T-helper 17 cell (primary cell): ENCODE data around the gene NELL2. TPM values are rescaled to one million over a fixed set of nuclear protein-coding genes. Genes with fewer than 3 reads are reported as not detected.
A peak's percentile ranks its signal among the peaks of the same experiment; 100 is the strongest.
"Not testable (repeated sequence)": the region's sequence is repeated elsewhere in the genome, so short reads cannot be mapped to it uniquely, and the experiment has no call there.

Experiments used
- ATAC-seq: fragments of 150-1000 bp; cut with Tn5 transposase; 2 replicates; pipeline ENCODE4 v1.10.0; 2021; ENCODE audit warnings: mild to moderate bottlenecking, moderate library complexity
- DNase-seq, 3 donors: peaks; one replicate each; pipeline versions ENCODE4 v3.0.0 to v3.0.0-alpha.2; 2020 to 2021
- H3K9me3 ChIP-seq: one replicate; pipeline ENCODE4 v1.7.0; 2013; ENCODE audit warnings: low read length, mild to moderate bottlenecking; ENCODE audit not compliant: control insufficient read depth, poor library complexity, severe bottlenecking
- H3K27ac Mint-ChIP-seq: one replicate; pipeline ENCODE4 v1.8.0; 2022; ENCODE audit warnings: mild to moderate bottlenecking, moderate library complexity, mixed read lengths
- H3K27me3 Mint-ChIP-seq: one replicate; pipeline ENCODE4 v1.8.0; 2022; ENCODE audit warnings: mixed read lengths
- H3K36me3 Mint-ChIP-seq: one replicate; pipeline ENCODE4 v1.8.0; 2022; ENCODE audit warnings: low read depth, mixed read lengths
- H3K4me1 Mint-ChIP-seq: one replicate; pipeline ENCODE4 v1.8.0; 2022; ENCODE audit warnings: mild to moderate bottlenecking, mixed read lengths
- H3K4me3 Mint-ChIP-seq: one replicate; pipeline ENCODE4 v1.8.0; 2022; ENCODE audit warnings: mild to moderate bottlenecking, moderate library complexity, mixed read lengths
- total RNA-seq, 4 donors: library from RNA in 2 of 4; stranded (reverse) in 2 of 4; gene quantifications; one replicate each; pipeline ENCODE4 v1.2.3 and lab custom pipeline; 2022 to 2026

Gene NELL2
- total RNA-seq, 2 donors from 2014 or later = 62.5 to 110 TPM

- Mint-ChIP-seq H3K27ac (no peak overlapping the region), H3K36me3 (no peaks in the 10 kb centered on the region)
- ATAC-seq = no peak
Measured at GRCh38 chr12:44694017-44694416, 182.1 kb downstream of the NELL2 start.

GRCh38 chr12:44689587-44689986, 186.5 kb downstream of the NELL2 start:
- Mint-ChIP-seq H3K4me1 (no peaks in the 10 kb centered on the region), H3K36me3 (no peaks in the 10 kb centered on the region), H3K27me3 (no peaks in the 10 kb centered on the region), H3K27ac (peak overlapping the region; percentile 3), H3K4me3 (no peak overlapping the region)
- DNase-seq (no peak), ATAC-seq (no peak)
- H3K9me3 ChIP-seq = no peaks in the 10 kb centered on the region

More at GRCh38 chr12:44694017-44694416, 182.1 kb downstream of the NELL2 start:
- no peaks in the 10 kb centered on the region for H3K27me3 Mint-ChIP-seq
- H3K4me1 Mint-ChIP-seq = peaks cover 3% of the 10 kb centered on the region
- no peak overlapping the region for H3K4me3 Mint-ChIP-seq
- no peak for DNase-seq
- no peaks in the 10 kb centered on the region for H3K9me3 ChIP-seq

DNA sequence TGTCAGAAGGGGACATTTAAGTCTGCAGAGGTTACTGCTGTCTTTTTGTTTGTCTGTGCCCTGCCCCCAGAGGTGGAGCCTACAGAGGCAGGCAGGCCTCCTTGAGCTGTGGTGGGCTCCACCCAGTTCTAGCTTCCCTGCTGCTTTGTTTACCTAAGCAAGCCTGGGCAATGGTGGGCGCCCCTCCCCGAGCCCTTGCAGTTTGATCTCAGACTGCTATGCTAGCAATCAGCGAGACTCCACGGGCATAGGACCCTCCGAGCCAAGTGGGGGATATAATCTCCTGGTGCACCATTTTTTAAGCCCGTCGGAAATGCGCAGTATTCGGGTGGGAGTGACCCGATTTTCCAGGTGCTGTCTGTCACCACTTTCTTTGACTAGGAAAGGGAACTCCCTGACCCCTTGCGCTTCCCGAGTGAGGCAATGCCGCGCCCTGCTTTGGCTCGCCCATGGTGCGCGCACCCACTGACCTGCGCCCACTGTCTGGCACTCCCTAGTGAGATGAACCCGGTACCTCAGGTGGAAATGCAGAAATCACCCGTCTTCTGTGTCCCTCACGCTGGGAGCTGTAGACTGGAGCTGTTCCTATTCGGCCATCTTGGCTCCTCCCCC, 189.2 kb downstream of the NELL2 start:
- not testable (repeated sequence) for H3K4me1 Mint-ChIP-seq, ATAC-seq, H3K36me3 Mint-ChIP-seq

GRCh38 chr12:44677724-44678123, 198.4 kb downstream of the NELL2 start:
- H3K27me3 Mint-ChIP-seq = no peaks in the 10 kb centered on the region
- no peak overlapping the region for H3K27ac Mint-ChIP-seq
- ATAC-seq (no peak), DNase-seq (no peak)
- no peaks in the 10 kb centered on the region for H3K9me3 ChIP-seq
- H3K36me3 Mint-ChIP-seq = no peaks in the 10 kb centered on the region
- no peaks in the 10 kb centered on the region for H3K4me1 Mint-ChIP-seq
- H3K4me3 Mint-ChIP-seq = no peak overlapping the region

More for the DNA sequence above, 189.2 kb downstream of the NELL2 start:
- not testable (repeated sequence) for DNase-seq, H3K4me3 Mint-ChIP-seq, H3K27me3 Mint-ChIP-seq, H3K9me3 ChIP-seq, H3K27ac Mint-ChIP-seq

DNA sequence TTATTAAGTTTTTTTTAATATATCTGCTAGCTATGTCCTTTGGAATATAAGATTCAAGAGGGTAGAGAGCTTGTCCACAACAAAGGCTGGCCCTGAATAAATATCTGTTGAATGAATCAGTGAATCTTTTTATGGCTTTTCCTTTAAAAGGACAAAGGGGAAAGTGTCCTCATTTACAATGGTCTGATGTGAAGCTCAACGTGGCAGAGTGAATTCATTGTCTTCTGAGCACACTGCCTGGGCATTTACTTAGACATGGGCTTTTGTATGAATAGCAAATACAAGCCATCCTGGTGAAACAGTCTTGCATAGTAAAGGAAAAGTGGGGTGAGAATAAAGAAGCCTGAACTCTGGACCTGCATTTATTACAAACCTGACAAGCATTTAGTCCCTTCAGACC, 201.2 kb downstream of the NELL2 start:
- Mint-ChIP-seq H3K27me3 (no peaks in the 10 kb centered on the region), H3K27ac (no peak overlapping the region), H3K36me3 (no peaks in the 10 kb centered on the region), H3K4me1 (no peaks in the 10 kb centered on the region), H3K4me3 (no peak overlapping the region)
- H3K9me3 ChIP-seq = no peaks in the 10 kb centered on the region
- ATAC-seq (no peak), DNase-seq (no peak)

GRCh38 chr12:44673811-44674210, 202.3 kb downstream of the NELL2 start:
- no peaks in the 10 kb centered on the region for H3K4me1 Mint-ChIP-seq
- H3K36me3 Mint-ChIP-seq = no peaks in the 10 kb centered on the region
- H3K4me3 Mint-ChIP-seq = no peak overlapping the region
- no peaks in the 10 kb centered on the region for H3K9me3 ChIP-seq
- DNase-seq (no peak), ATAC-seq (no peak)
- no peak overlapping the region for H3K27ac Mint-ChIP-seq
- H3K27me3 Mint-ChIP-seq = no peaks in the 10 kb centered on the region

DNA sequence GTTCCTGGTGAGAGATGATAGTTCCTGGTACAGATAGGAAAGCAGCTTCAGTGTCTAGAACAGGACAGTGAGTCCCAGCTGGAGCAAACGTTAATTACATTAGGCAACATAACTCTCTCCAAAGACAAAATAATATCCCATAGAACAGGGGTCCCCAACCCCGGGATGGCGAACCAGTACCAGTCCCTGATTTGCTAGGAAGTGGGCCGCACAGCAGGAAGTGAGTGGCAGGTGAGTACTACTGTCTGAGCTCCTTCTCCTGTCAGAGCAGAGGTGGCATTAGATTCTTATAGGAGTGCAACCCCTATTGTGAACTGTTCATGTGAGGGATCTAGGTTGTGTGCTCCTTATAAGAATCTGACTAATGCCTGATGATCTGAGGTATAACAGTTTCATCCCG, 204.1 kb downstream of the NELL2 start:
- no peaks in the 10 kb centered on the region for H3K9me3 ChIP-seq
- H3K36me3 Mint-ChIP-seq = no peaks in the 10 kb centered on the region
- H3K4me3 Mint-ChIP-seq = no peak overlapping the region
- DNase-seq (no peak), ATAC-seq (no peak)
- H3K4me1 Mint-ChIP-seq = no peaks in the 10 kb centered on the region
- H3K27ac Mint-ChIP-seq = no peak overlapping the region
- no peaks in the 10 kb centered on the region for H3K27me3 Mint-ChIP-seq

DNA sequence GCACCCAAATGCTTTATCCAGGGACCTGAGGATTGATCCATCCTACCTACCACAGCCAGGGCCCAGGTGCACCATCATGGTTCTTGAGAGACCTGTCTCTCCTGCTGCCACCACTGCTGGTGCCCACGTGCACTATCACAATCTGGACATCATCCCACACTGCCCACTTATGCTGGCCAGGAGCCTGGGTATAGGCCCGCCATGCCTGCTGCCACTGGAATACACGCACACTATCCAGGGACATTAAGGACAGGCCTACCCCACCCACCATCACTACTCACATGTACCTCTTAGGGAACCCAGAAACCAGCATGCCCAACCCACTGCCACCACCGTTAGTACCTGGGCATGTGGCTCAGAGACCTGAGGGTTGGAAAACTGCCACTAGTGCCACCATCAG, 207.7 kb downstream of the NELL2 start:
- no peaks in the 10 kb centered on the region for H3K4me1 Mint-ChIP-seq
- H3K27ac Mint-ChIP-seq = no peak overlapping the region
- peaks cover 4% of the 10 kb centered on the region for H3K9me3 ChIP-seq
- ATAC-seq (no peak), DNase-seq (no peak)
- H3K36me3 Mint-ChIP-seq = no peaks in the 10 kb centered on the region
- no peaks in the 10 kb centered on the region for H3K27me3 Mint-ChIP-seq
- H3K4me3 Mint-ChIP-seq = no peak overlapping the region

- Mint-ChIP-seq H3K36me3 (no peaks in the 10 kb centered on the region), H3K4me1 (peaks cover 2% of the 10 kb centered on the region), H3K27me3 (no peaks in the 10 kb centered on the region), H3K4me3 (no peak overlapping the region), H3K27ac (no peak overlapping the region)
- DNase-seq = no peak
- H3K9me3 ChIP-seq = peaks cover 4% of the 10 kb centered on the region
- ATAC-seq = no peak
Measured at GRCh38 chr12:44667461-44667860, 208.7 kb downstream of the NELL2 start.

DNA sequence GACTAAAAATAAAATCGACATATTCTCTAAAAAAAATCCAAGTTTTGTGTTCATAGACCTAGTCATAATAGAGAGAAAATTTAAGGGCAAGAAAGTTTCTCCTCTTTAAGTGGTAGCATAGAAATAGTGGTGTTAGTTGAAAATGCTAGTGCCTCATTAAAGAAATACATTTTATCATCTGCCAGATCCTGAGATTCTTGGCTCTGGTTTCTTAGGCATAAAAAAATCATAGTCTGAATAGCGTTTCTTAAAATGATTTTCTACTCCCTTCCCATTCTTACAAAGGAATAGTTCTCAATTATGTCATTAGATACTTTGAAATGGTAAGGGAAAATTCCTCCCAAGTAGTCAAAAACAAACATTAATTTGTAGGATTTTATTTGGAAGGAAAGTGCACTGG, 212.8 kb downstream of the NELL2 start:
- Mint-ChIP-seq H3K27ac (no peak overlapping the region), H3K36me3 (peaks cover 2% of the 10 kb centered on the region), H3K4me1 (peaks cover 2% of the 10 kb centered on the region), H3K4me3 (no peak overlapping the region), H3K27me3 (no peaks in the 10 kb centered on the region)
- ATAC-seq (no peak), DNase-seq (no peak)
- peaks cover 4% of the 10 kb centered on the region for H3K9me3 ChIP-seq

GRCh38 chr12:44655846-44656245, 220.3 kb downstream of the NELL2 start:
- Mint-ChIP-seq H3K4me1 (peaks cover 6% of the 10 kb centered on the region), H3K27ac (no peak overlapping the region), H3K36me3 (peaks cover 7% of the 10 kb centered on the region), H3K27me3 (no peaks in the 10 kb centered on the region), H3K4me3 (no peak overlapping the region)
- no peaks in the 10 kb centered on the region for H3K9me3 ChIP-seq
- no peak for ATAC-seq
- DNase-seq = no peak

- H3K9me3 ChIP-seq = no peaks in the 10 kb centered on the region
- ATAC-seq (no peak), DNase-seq (no peak)
- Mint-ChIP-seq H3K36me3 (peaks cover 7% of the 10 kb centered on the region), H3K27me3 (no peaks in the 10 kb centered on the region), H3K4me3 (no peak overlapping the region), H3K4me1 (peaks cover 6% of the 10 kb centered on the region), H3K27ac (no peak overlapping the region)
Measured at GRCh38 chr12:44654646-44655639, 221.2 kb downstream of the NELL2 start.

GRCh38 chr12:44653861-44654527, 222.1 kb downstream of the NELL2 start:
- Mint-ChIP-seq H3K27ac (peak overlapping the region; percentile 4), H3K4me1 (peaks cover 9% of the 10 kb centered on the region), H3K27me3 (no peaks in the 10 kb centered on the region), H3K36me3 (peaks cover 7% of the 10 kb centered on the region), H3K4me3 (no peak overlapping the region)
- no peak for ATAC-seq
- H3K9me3 ChIP-seq = no peaks in the 10 kb centered on the region
- DNase-seq = no peak
